ENCODE measurements around the gene RAPGEF2. TPM values are rescaled to one million over a fixed set of nuclear protein-coding genes. Genes with fewer than 3 reads are reported as not detected.
A peak's percentile ranks its signal among the peaks of the same experiment; 100 is the strongest.

RAPGEF2 gene
- total and polyA plus RNA-seq, 2 donors (not counting 3 experiments of a cell fraction or from before 2014, with no cell fraction given): 28.7 to 55.2 TPM

- DNase-seq (ENCODE audit: low read depth, low spot score) (peak; percentile 56), FAIRE-seq (no peak)
- POLR2A ChIA-PET: no interaction called here
- Histone ChIP-seq H3K9me1 (replicated peaks; ENCODE audit: control insufficient read depth, extremely low read depth, insufficient read depth, low read length) (peaks cover 2% of the 10 kb centered on the region), H4K20me1 (replicated peaks; ENCODE audit: control insufficient read depth, extremely low read depth, insufficient read depth, low read length) (no peaks in the 10 kb centered on the region), H3K9ac (replicated peaks; ENCODE audit: extremely low read depth, insufficient read depth, low read length) (no peak overlapping the region), H3K27me3 (ENCODE audit: control insufficient read depth in 2 of 2, insufficient read depth in 2 of 2, low read length in 2 of 2) (no peaks in the 10 kb centered on the region), H3K4me2 (ENCODE audit: insufficient read depth, low read length) (no peak overlapping the region), H3K27ac (ENCODE audit: insufficient read depth, low read depth, low read length) (no peak overlapping the region), H3K79me2 (ENCODE audit: control insufficient read depth, insufficient read depth, low read length) (no peaks in the 10 kb centered on the region), H3K4me1 (ENCODE audit: control insufficient read depth, extremely low read depth, insufficient read depth, low read length) (peaks cover 14% of the 10 kb centered on the region), H2AFZ (ENCODE audit: low read depth, low read length) (no peak overlapping the region), H3K36me3 (ENCODE audit: control insufficient read depth in 2 of 2, extremely low read depth in 1 of 2, insufficient read depth in 2 of 2, low read length in 2 of 2) (no peaks in the 10 kb centered on the region), H3K9me3 (replicated peaks; ENCODE audit: control insufficient read depth, insufficient read depth, low read length) (no peaks in the 10 kb centered on the region), H3K4me3 (replicated peaks in 1 of 3; ENCODE audit: insufficient read depth in 1 of 3, low read depth in 1 of 3, low read length in 3 of 3) (no peak overlapping the region)
- dilution Hi-C loops (cut with MboI; ENCODE audit: extremely low pct_ligation_motif_present, low sequenced_read_pairs): no loop called here
- no TSS peak for BruUV-seq (replicated peaks)
- intact Hi-C loops (cut with micrococcal nuclease): no loop called here
- CTCF ChIA-PET: interaction anchor here (0.6 to 2.6 kb wide), 8 partner anchors 13 to 240 kb away, joined by 3 to 7 read pairs (median 4); no protein-coding TSS in a partner anchor
- TF ChIP-seq FOS (IDR thresholded peaks at IDR 0.05; ENCODE audit: borderline replicate concordance, insufficient read depth, low read length): no peak
- TF ChIP-seq MYC (IDR thresholded peaks at IDR 0.05; ENCODE audit: low read depth, low read length): no peak
- no peak for TF ChIP-seq GATA2 (IDR thresholded peaks at IDR 0.05; ENCODE audit: insufficient read depth, insufficient read length, low read depth, low read length)
- TF ChIP-seq, protein P1, sequence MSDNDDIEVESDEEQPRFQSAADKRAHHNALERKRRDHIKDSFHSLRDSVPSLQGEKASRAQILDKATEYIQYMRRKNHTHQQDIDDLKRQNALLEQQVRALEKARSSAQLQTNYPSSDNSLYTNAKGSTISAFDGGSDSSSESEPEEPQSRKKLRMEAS (IDR thresholded peaks at IDR 0.05; ENCODE audit: insufficient read depth, insufficient read length): no peak
- TF ChIP-seq JUN (IDR thresholded peaks at IDR 0.05; ENCODE audit: borderline replicate concordance, insufficient read depth, insufficient read length, low read depth): no peak
- TF ChIP-seq EZH2 (IDR thresholded peaks at IDR 0.05; ENCODE audit: borderline replicate concordance, low read depth, low read length, severe bottlenecking): no peak
- no peak for TF ChIP-seq POLR2AphosphoS5 (IDR thresholded peaks at IDR 0.05; ENCODE audit: insufficient read depth, low read depth, low read length)
- TF ChIP-seq CTCF (IDR thresholded peaks at IDR 0.05; ENCODE audit: extremely low read depth in 1 of 2, insufficient read depth in 1 of 2, low read depth in 1 of 2, low read length in 2 of 2): no peak
- TF ChIP-seq POLR2A (IDR thresholded peaks at IDR 0.05; ENCODE audit: low read depth, low read length): no peak
Measured at GRCh38 chr4:159097144-159097543, 5.7 kb upstream of the RAPGEF2 start.
